SK-N-SH (cell line): ENCODE measurements around the gene ITK. TPM values are rescaled to one million over a fixed set of nuclear protein-coding genes. Genes with fewer than 3 reads are reported as not detected.

Source experiments
- CTCF ChIA-PET: fragments of 300-600, 350-600 bp; formaldehyde crosslinking; extraction: SDS; loops from one replicate; lab custom pipeline; 2021; lab: Yijun Ruan, JAX
- POLR2A ChIA-PET: fragments of 350-600 bp; sonication (Branson Sonifier 250); formaldehyde crosslinking; extraction: SDS; loops from one replicate; lab custom pipeline; 2020; ENCODE audit warnings: antibody characterized with exemption, inconsistent platforms; lab: Yijun Ruan, JAX
- DNase-seq: peaks from one replicate; pipeline ENCODE4 v3.0.0; 2012
- H2AFZ ChIP-seq: fragments of 200-600 bp; sonication (generic); 2 replicates; pipeline ENCODE4 v1.8.1; 2016; ENCODE audit warnings: antibody characterized with exemption, mild to moderate bottlenecking, low read depth
- H3F3A ChIP-seq: fragments of 200-600 bp; sonication (generic); replicated peaks from 2 replicates; pipeline ENCODE3; 2016; ENCODE audit warnings: antibody characterized with exemption, mild to moderate bottlenecking; ENCODE audit not compliant: insufficient read depth
- H3K27ac ChIP-seq, 2 experiments: fragments of 200-500 bp in 1 of 2; fragments of 200-600 bp in 1 of 2; sonication (Bioruptor generic) in 1 of 2; sonication (generic), shearing (Covaris generic) in 1 of 2; 2 replicates each; pipeline versions ENCODE4 v1.5.1 to v1.6.1; 2014 to 2016; ENCODE audit warnings: low read depth in 2 of 2, inconsistent platforms in 1 of 2, low read length in 1 of 2, mild to moderate bottlenecking in 1 of 2, mixed read lengths in 1 of 2
- H3K27me3 ChIP-seq: fragments of 200-600 bp; sonication (generic), shearing (Covaris generic); 2 replicates; pipeline ENCODE4 v1.6.1; 2016; ENCODE audit warnings: mixed run types; ENCODE audit not compliant: insufficient read depth
- H3K36me3 ChIP-seq, 2 experiments: fragments of 200-500 bp in 1 of 2; fragments of 200-600 bp in 1 of 2; sonication (Bioruptor generic) in 1 of 2; sonication (generic) in 1 of 2; replicated peaks in 1 of 2; 2 replicates each; pipeline versions ENCODE3 to v1.5.1; 2014 to 2016; ENCODE audit warnings: low read length in 1 of 2, mild to moderate bottlenecking in 1 of 2; ENCODE audit not compliant: insufficient read depth in 2 of 2, control insufficient read depth in 1 of 2
- H3K4me1 ChIP-seq, 2 experiments: fragments of 200-500 bp in 1 of 2; fragments of 200-600 bp in 1 of 2; sonication (Bioruptor generic) in 1 of 2; sonication (generic), shearing (Covaris generic) in 1 of 2; 2 replicates each; pipeline versions ENCODE4 v1.5.1 to v1.6.1; 2014 to 2016; ENCODE audit warnings: low read depth in 1 of 2, low read length in 1 of 2, mixed run types in 1 of 2; ENCODE audit not compliant: insufficient read depth in 2 of 2, control insufficient read depth in 1 of 2
- H3K4me2 ChIP-seq: fragments of 200-600 bp; sonication (generic), shearing (Covaris generic); 2 replicates; pipeline ENCODE4 v1.6.1; 2017; ENCODE audit warnings: mixed run types
- H3K4me3 ChIP-seq, 2 experiments: fragments of 200-500 bp in 1 of 2; fragments of 200-600 bp in 1 of 2; sonication (Bioruptor generic) in 1 of 2; sonication (generic), shearing (Covaris generic) in 1 of 2; 2 replicates each; pipeline versions ENCODE4 v1.5.1 to v1.8.1; 2014 to 2016; ENCODE audit warnings: low read depth in 2 of 2, inconsistent platforms in 1 of 2, low read length in 1 of 2, mild to moderate bottlenecking in 1 of 2, mixed read lengths in 1 of 2, moderate library complexity in 1 of 2
- H3K79me2 ChIP-seq: fragments of 200-600 bp; sonication (generic); 2 replicates; pipeline ENCODE4 v1.8.1; 2017; ENCODE audit warnings: mild to moderate bottlenecking; ENCODE audit not compliant: insufficient read depth
- H3K9ac ChIP-seq: fragments of 200-600 bp; sonication (generic); 2 replicates; pipeline ENCODE4 v1.6.1; 2017; ENCODE audit warnings: mixed run types
- H3K9me2 ChIP-seq: fragments of 200-600 bp; sonication (generic); 2 replicates; pipeline ENCODE4 v1.6.1; 2017; ENCODE audit warnings: mixed run types
- H3K9me3 ChIP-seq: fragments of 200-600 bp; sonication (generic); 2 replicates; pipeline ENCODE4 v1.6.1; 2017; ENCODE audit warnings: mixed run types, mild to moderate bottlenecking, moderate library complexity
- H4K20me1 ChIP-seq: fragments of 200-600 bp; sonication (generic); 2 replicates; pipeline ENCODE4 v1.6.1; 2017; ENCODE audit warnings: mild to moderate bottlenecking, mixed run types; ENCODE audit not compliant: insufficient read depth
- FOXM1 ChIP-seq: IDR thresholded peaks from 2 replicates; pipeline ENCODE4 v1.4.0; 2012; ENCODE audit warnings: low read depth, mild to moderate bottlenecking
- GABPA ChIP-seq: IDR thresholded peaks from 2 replicates; pipeline ENCODE4 v1.4.0; 2012; ENCODE audit warnings: low read depth, mild to moderate bottlenecking
- MEF2A ChIP-seq: IDR thresholded peaks from 2 replicates; pipeline ENCODE4 v1.4.0; 2012; ENCODE audit warnings: low read depth, borderline replicate concordance
- MXI1 ChIP-seq: IDR thresholded peaks from 2 replicates; pipeline ENCODE4 v1.6.1; 2012; ENCODE audit warnings: mild to moderate bottlenecking, low read depth, low read length, improper control_type of control experiment
- NFIC ChIP-seq: IDR thresholded peaks from 2 replicates; pipeline ENCODE4 v1.4.0; 2012; ENCODE audit warnings: borderline replicate concordance
- NRF1 ChIP-seq: IDR thresholded peaks from 2 replicates; pipeline ENCODE4 v1.6.1; 2012; ENCODE audit warnings: low read depth, mild to moderate bottlenecking, low read length
- POLR2AphosphoS5 ChIP-seq: IDR thresholded peaks from 2 replicates; pipeline ENCODE4 v1.6.1; 2012; ENCODE audit warnings: low read depth, low read length
- RAD21 ChIP-seq: IDR thresholded peaks from 2 replicates; pipeline ENCODE4 v1.6.1; 2012; ENCODE audit warnings: mild to moderate bottlenecking, low read length
- RCOR1 ChIP-seq: fragments of 150-350 bp; IDR thresholded peaks from 2 replicates; pipeline ENCODE4 v1.6.1; 2017; ENCODE audit warnings: antibody characterized with exemption, low read length
- RFX5 ChIP-seq: IDR thresholded peaks from 2 replicates; pipeline ENCODE4 v1.6.1; 2012; ENCODE audit warnings: mild to moderate bottlenecking, improper control_type of control experiment, low read length
- RXRA ChIP-seq: IDR thresholded peaks from 2 replicates; pipeline ENCODE4 v1.4.0; 2012; ENCODE audit warnings: low read depth, mild to moderate bottlenecking, borderline replicate concordance
- SIN3A ChIP-seq: IDR thresholded peaks from 2 replicates; pipeline ENCODE4 v1.6.1; 2012; ENCODE audit warnings: low read depth, mild to moderate bottlenecking, low read length, moderate library complexity, borderline replicate concordance
- TAF1 ChIP-seq: IDR thresholded peaks from 2 replicates; pipeline ENCODE4 v1.6.1; 2012; ENCODE audit warnings: low read depth, mild to moderate bottlenecking, low read length, moderate library complexity, borderline replicate concordance
- TEAD4 ChIP-seq: IDR thresholded peaks from 2 replicates; pipeline ENCODE4 v1.4.0; 2012; ENCODE audit warnings: mild to moderate bottlenecking, borderline replicate concordance; ENCODE audit not compliant: insufficient read depth
- YY1 ChIP-seq: IDR thresholded peaks from 2 replicates; pipeline ENCODE4 v1.4.0; 2012; ENCODE audit warnings: low read depth, mild to moderate bottlenecking
- WGBS: methylation state at CpG from one replicate; pipeline ENCODE4 v1.1.6; 2017; ENCODE audit warnings: low lambda C conversion rate; 5-methylcytosine and 5-hydroxymethylcytosine counted together
- polyA plus RNA-seq, 3 experiments: library from polyadenylated mRNA; depleted of rRNA; stranded (reverse); fragments of >200 nt; gene quantifications; 2 replicates each; pipeline ENCODE4 v1.2.3, GENCODE V29; 2012
- TF ChIP-seq, protein P1 (sequence below): IDR thresholded peaks from 2 replicates; pipeline ENCODE4 v1.4.0; 2012; ENCODE audit warnings: low read depth, borderline replicate concordance
- TF ChIP-seq, protein P2 (sequence below): IDR thresholded peaks from 2 replicates; pipeline ENCODE4 v1.6.1; 2012; ENCODE audit warnings: mild to moderate bottlenecking, low read depth, low read length, moderate library complexity
- TF ChIP-seq, protein P3 (sequence below): fragments of 150-350 bp; IDR thresholded peaks from 2 replicates; pipeline ENCODE4 v1.6.1; 2017; ENCODE audit warnings: antibody characterized with exemption, low read length, low read depth, borderline replicate concordance
- TF ChIP-seq, protein P4 (sequence below): fragments of 200-600 bp; sonication (generic); IDR thresholded peaks from 2 replicates; pipeline ENCODE4 v1.6.1; 2017; ENCODE audit warnings: antibody characterized with exemption, mild to moderate bottlenecking, moderate library complexity

Gene ITK
- polyA plus RNA-seq, 1 of the 3 experiments (the other 2 are of a cell fraction), result not detected

DNA sequence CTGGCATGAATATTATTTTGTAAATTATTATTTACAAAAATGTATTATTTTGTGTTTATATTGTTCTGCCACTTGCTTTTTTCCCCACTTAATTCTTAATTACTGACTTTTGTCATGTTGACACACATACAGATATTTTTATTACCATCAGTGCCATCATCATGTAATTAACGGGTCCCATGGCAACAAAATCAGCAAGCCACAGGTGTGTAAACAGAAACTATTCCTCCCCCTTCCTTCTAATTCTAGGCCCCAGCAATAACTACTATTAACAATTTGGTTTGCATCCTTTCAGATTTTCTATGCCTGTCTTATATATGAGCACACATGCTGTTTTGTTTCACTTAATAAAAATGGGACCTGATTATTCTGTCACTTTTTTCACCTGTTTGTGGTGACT, 114.6 kb downstream of the ITK start:
- Histone ChIP-seq H3K9me2 (no peaks in the 10 kb centered on the region), H2AFZ (no peak overlapping the region), H3K4me1 (peaks cover 0 to 2% of the 10 kb centered on the region in 2 experiments; a peak in 1 of 4 replicates), H3K9ac (no peak overlapping the region), H3K27ac (no peak overlapping the region), H3K4me2 (no peak overlapping the region), H3K4me3 (no peak overlapping the region), H4K20me1 (no peaks in the 10 kb centered on the region), H3K79me2 (no peaks in the 10 kb centered on the region), H3K36me3 (peaks cover 0 to 17% of the 10 kb centered on the region in 2 experiments), H3F3A (peaks cover 4% of the 10 kb centered on the region), H3K27me3 (no peaks in the 10 kb centered on the region), H3K9me3 (no peaks in the 10 kb centered on the region)
- TF ChIP-seq YY1 (no peak), RAD21 (no peak), GABPA (no peak), TAF1 (no peak), RXRA (no peak), RCOR1 (no peak), MXI1 (no peak), MEF2A (no peak), NRF1 (no peak), POLR2AphosphoS5 (no peak), RFX5 (no peak), FOXM1 (no peak), SIN3A (no peak), NFIC (no peak), TEAD4 (no peak)
- TF ChIP-seq, protein P1, sequence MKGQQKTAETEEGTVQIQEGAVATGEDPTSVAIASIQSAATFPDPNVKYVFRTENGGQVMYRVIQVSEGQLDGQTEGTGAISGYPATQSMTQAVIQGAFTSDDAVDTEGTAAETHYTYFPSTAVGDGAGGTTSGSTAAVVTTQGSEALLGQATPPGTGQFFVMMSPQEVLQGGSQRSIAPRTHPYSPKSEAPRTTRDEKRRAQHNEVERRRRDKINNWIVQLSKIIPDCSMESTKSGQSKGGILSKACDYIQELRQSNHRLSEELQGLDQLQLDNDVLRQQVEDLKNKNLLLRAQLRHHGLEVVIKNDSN, result no peak
- TF ChIP-seq, protein P2, sequence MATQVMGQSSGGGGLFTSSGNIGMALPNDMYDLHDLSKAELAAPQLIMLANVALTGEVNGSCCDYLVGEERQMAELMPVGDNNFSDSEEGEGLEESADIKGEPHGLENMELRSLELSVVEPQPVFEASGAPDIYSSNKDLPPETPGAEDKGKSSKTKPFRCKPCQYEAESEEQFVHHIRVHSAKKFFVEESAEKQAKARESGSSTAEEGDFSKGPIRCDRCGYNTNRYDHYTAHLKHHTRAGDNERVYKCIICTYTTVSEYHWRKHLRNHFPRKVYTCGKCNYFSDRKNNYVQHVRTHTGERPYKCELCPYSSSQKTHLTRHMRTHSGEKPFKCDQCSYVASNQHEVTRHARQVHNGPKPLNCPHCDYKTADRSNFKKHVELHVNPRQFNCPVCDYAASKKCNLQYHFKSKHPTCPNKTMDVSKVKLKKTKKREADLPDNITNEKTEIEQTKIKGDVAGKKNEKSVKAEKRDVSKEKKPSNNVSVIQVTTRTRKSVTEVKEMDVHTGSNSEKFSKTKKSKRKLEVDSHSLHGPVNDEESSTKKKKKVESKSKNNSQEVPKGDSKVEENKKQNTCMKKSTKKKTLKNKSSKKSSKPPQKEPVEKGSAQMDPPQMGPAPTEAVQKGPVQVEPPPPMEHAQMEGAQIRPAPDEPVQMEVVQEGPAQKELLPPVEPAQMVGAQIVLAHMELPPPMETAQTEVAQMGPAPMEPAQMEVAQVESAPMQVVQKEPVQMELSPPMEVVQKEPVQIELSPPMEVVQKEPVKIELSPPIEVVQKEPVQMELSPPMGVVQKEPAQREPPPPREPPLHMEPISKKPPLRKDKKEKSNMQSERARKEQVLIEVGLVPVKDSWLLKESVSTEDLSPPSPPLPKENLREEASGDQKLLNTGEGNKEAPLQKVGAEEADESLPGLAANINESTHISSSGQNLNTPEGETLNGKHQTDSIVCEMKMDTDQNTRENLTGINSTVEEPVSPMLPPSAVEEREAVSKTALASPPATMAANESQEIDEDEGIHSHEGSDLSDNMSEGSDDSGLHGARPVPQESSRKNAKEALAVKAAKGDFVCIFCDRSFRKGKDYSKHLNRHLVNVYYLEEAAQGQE, result no peak
- TF ChIP-seq, protein P3, sequence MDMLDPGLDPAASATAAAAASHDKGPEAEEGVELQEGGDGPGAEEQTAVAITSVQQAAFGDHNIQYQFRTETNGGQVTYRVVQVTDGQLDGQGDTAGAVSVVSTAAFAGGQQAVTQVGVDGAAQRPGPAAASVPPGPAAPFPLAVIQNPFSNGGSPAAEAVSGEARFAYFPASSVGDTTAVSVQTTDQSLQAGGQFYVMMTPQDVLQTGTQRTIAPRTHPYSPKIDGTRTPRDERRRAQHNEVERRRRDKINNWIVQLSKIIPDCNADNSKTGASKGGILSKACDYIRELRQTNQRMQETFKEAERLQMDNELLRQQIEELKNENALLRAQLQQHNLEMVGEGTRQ, result no peak
- TF ChIP-seq, protein P4, sequence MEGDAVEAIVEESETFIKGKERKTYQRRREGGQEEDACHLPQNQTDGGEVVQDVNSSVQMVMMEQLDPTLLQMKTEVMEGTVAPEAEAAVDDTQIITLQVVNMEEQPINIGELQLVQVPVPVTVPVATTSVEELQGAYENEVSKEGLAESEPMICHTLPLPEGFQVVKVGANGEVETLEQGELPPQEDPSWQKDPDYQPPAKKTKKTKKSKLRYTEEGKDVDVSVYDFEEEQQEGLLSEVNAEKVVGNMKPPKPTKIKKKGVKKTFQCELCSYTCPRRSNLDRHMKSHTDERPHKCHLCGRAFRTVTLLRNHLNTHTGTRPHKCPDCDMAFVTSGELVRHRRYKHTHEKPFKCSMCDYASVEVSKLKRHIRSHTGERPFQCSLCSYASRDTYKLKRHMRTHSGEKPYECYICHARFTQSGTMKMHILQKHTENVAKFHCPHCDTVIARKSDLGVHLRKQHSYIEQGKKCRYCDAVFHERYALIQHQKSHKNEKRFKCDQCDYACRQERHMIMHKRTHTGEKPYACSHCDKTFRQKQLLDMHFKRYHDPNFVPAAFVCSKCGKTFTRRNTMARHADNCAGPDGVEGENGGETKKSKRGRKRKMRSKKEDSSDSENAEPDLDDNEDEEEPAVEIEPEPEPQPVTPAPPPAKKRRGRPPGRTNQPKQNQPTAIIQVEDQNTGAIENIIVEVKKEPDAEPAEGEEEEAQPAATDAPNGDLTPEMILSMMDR, result no peak
- ChIA-PET CTCF (no interaction called here), POLR2A (no interaction called here)
- WGBS, result 96% methylated on average over 1 of the region's 1 CpG
- DNase-seq, result no peak
